ELF-1 (cell line): ENCODE measurements around the gene TMEM178B.

Experiments used
- DNase-seq: peaks from one replicate; pipeline ENCODE4 v3.0.0-alpha.2; 2016; ENCODE audit warnings: low read depth, low spot score

TMEM178B gene

DNA sequence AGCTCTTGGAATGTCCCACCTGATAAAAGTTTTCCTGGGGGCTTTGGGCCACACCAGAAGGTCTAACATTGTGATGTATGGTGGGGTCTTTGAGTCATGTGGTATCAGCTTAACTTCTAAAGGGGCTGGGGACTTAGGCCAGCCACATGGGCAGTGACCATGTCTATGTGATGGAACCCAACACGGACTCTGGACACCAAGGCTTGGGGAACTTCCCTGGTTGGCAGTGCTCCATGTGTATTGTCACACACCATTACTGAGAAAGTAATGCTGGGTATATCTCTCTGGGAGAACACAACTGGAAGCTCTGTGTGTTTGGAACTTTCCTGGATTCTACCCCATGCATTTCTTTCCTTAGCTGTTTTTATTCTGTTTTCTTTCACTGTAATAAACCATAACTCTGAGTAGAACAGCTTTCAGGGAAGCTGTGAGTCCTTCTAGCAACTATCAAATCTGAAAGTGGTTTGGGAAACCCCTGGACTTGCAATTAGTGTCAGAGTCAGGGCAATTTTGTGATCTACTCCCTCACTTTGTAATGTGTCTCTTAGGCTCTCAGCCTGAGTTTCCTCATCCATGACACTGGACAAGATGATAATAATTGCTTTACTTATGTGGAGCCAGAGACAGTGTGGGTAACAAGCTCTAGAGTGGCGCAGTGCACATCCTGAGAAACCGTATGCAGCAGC lies 448.9 kb downstream of the TMEM178B start:
- DNase-seq, result no peak

DNA sequence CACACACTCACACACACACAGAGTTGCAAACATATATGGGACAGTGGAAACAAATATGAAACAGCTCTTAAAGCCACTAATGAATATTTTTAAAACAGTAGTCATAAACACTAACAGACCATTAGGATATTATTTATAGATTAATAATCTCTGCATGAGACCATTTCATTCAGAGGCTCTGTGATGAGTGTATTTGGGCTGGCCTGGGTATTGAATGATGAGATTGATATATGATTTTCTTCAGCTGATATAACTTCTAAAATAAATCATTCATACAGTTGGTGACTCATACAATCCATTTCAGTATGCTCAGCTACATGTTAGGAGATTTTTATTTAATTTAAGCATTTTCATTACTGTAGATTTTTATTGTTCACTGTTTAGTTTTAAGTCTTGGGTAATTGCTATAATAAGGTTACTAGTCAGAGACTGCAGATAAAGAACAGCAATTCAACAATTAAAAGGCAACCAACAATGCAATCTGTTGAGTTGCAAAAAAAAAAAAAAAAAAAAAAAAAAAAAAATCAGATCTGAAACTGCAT lies 452.2 kb downstream of the TMEM178B start:
- DNase-seq, result no peak

DNA sequence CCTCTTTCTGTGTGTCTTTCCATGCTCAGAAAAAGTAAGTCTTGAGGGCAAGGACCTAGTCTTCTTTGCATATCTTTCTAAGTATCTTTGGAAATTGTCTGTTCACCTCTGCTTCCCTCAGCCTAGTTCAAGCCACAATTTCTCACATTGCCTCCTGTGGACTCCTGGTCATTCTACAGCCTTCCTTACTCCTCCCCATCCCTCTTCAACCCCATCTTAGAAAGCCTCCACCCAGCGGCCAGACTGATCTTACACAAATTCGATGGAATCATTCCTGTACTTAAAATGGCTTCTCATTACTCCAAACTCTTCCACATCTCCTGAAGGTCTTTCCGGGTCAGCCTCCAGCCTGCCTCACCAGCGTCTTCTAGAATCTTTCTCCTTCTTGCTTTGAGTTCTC lies 453.2 kb downstream of the TMEM178B start:
- DNase-seq, result no peak

DNA sequence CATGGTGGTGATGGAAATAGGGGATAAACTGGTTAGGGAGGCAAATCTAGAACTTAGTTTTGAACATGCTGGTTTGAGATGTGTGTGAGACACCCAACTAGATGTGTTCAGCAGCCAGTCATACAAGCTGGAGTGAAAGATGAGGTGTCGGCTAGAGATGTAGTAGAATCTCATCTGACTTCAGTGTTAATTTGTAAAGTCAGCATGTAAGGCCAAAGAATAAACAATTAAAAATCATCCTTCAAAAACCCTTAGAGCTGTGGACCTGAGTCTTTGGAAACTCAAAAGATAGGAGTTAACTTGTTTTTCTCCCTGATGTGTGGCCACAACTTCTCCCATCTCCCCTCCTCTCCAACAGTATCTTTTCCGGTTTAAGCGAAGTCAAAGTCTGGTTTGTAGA lies 454.5 kb downstream of the TMEM178B start:
- no peak for DNase-seq
